ENCODE data around the gene LHFPL6.

Gene LHFPL6

GRCh38 chr13:39311619-39312018 lies 291.4 kb downstream of the LHFPL6 start:
- FAIRE-seq = no peak
- no peak for DNase-seq (ENCODE audit: insufficient read length, low spot score)
- no peak for TF ChIP-seq POLR2A (IDR thresholded peaks at IDR 0.05; ENCODE audit: low read depth, low read length)

- DNase-seq (ENCODE audit: insufficient read length, low spot score) (no peak), FAIRE-seq (no peak)
- TF ChIP-seq POLR2A (IDR thresholded peaks at IDR 0.05; ENCODE audit: low read depth, low read length) = no peak
These were observed 292.0 kb downstream of the LHFPL6 start for GRCh38 chr13:39310961-39311360.

DNA sequence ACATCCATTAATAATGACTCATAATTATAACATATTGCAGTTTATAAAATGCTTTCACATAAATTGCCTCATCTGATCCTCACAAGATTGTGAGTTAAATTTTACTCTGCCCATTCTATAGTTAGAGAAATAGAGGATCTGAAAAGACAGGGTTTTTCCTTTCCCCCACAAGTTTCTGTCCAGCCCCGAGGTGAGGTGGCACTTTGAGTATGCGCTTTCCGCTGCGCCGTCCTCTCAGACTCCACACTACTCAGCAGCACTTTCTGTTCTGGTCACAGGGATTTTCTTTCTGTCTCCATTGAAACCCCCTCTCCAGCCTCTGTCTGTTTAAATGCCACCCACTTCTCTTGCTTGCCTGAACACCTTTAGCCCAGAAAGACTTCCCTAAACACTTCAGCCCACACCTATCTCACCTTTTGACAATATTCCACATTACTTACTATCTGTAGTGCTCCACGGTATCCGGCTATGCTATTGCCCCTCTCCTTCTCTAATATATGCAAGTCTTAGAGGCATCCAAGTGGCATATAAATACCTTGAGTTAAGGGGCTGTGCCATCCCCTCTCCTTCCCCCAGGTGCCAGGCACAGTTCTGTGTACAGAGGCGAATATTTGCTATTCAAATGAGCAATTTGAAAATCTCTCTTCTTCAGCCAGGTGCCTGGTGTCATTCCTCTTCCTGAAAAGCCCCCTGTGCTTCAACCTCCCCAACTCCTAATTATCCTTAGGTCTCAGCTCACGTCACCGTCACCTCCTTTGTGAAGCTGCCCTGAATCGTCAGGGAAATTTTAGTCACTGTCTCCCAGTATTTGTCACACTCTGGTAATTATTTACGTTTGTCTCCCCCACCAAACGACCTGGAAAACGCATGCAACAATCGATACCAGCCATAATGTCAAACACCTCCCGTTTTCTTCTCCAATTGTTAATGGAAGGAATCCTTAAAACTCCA lies 296.1 kb downstream of the LHFPL6 start:
- FAIRE-seq (no peak), DNase-seq (ENCODE audit: insufficient read length, low spot score) (no peak)
- no peak for TF ChIP-seq POLR2A (IDR thresholded peaks at IDR 0.05; ENCODE audit: low read depth, low read length)

DNA sequence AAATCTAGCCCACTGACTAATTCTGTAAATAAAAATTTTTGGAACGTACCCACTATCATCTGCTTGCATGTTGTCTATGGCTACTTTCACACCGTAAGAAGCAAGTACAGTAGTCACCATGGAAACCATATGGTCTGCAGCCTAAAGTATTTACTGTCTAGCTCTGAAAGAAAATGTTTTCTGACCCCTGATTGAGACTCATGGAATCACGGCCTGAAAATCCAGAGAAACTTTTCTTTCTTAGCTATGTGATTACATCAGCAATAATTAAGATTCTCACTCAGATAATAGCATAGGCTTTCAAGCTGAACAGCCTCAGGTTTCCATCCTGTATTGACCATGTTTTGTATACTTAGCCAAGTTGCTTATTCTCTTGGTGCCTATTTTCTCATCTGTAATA lies 300.2 kb downstream of the LHFPL6 start:
- FAIRE-seq = no peak
- no peak for TF ChIP-seq POLR2A (IDR thresholded peaks at IDR 0.05; ENCODE audit: low read depth, low read length)

DNA sequence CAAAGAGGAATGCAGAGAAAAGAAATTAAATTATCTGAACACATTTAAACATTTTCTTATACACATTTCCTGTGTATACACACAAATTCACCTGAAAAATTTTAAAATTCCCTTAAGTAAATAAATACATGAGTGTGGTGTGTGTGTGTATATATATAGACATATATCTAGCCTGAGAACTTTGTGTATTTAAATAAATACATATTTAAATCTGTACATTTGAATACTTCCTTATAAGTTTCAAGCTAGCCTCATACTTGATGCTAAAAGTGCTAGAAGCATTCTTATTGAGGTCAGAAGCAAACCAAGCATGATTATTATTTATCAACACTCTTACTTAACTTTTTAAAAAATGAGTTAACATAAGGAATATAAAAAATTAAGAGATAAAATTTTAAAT lies 304.0 kb downstream of the LHFPL6 start:
- no peak for TF ChIP-seq POLR2A (IDR thresholded peaks at IDR 0.05; ENCODE audit: low read depth, low read length)
- no peak for DNase-seq (ENCODE audit: insufficient read length, low spot score)
- FAIRE-seq = no peak

More for the DNA sequence above, 300.2 kb downstream of the LHFPL6 start:
- DNase-seq (ENCODE audit: insufficient read length, low spot score) = no peak

DNA sequence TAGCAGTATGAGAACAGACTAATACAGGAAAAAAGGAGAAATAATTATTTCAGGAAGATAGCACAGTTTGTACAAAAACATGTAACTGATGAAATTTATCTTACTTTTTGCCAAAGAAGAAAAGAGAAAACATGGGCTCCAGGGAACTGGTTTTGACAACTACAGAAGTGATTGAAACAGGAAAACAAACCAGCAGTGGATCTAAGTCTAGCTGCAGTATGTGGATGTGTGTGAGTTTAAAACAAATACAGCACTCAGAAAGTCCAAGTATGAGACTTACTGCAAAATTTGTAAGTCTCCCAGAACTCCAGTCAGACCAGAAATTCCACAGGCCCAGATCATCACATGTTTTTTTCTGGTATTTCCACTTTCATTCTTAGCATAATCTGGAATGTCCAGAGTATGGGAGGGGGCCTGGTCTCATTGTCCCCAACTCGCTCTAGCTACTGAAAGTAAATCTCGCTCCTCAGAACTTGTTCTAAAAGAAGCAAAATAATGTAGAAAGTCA lies 305.3 kb downstream of the LHFPL6 start:
- no peak for FAIRE-seq
- TF ChIP-seq POLR2A (IDR thresholded peaks at IDR 0.05; ENCODE audit: low read depth, low read length) = no peak
- no peak for DNase-seq (ENCODE audit: insufficient read length, low spot score)

GRCh38 chr13:39297023-39297422 lies 306.0 kb downstream of the LHFPL6 start:
- no peak for TF ChIP-seq POLR2A (IDR thresholded peaks at IDR 0.05; ENCODE audit: low read depth, low read length)
- DNase-seq (ENCODE audit: insufficient read length, low spot score) (no peak), FAIRE-seq (no peak)

- TF ChIP-seq POLR2A (IDR thresholded peaks at IDR 0.05; ENCODE audit: low read depth, low read length) = no peak
- FAIRE-seq (no peak), DNase-seq (ENCODE audit: insufficient read length, low spot score) (no peak)
These were observed 306.8 kb downstream of the LHFPL6 start for GRCh38 chr13:39296193-39296592.
